ENCODE data around the gene B3GALT4. TPM values are rescaled to one million over a fixed set of nuclear protein-coding genes. Genes with fewer than 3 reads are reported as not detected.

Gene B3GALT4
- total RNA-seq, 1 experiment from 2014 or later: 18.2 TPM

GRCh38 chr6:33250731-33251130 is 26.2 kb upstream of the B3GALT4 start:
- Mint-ChIP-seq H3K9me3 (ENCODE audit: low read depth, unreplicated experiment) (no peaks in the 10 kb centered on the region), H3K27me3 (ENCODE audit: unreplicated experiment) (peaks cover 10% of the 10 kb centered on the region), H3K4me3 (ENCODE audit: low read depth, unreplicated experiment) (peak overlapping the region; percentile 66), H3K4me1 (ENCODE audit: low read depth, unreplicated experiment) (peaks cover 26% of the 10 kb centered on the region), H3K27ac (ENCODE audit: unreplicated experiment) (peak overlapping the region; percentile 51), H3K36me3 (ENCODE audit: insufficient read depth, unreplicated experiment) (peaks cover 44% of the 10 kb centered on the region)
- CTCF ChIA-PET: interaction anchor here (0.7 to 1.3 kb wide), 2 partner anchors 42 to 175 kb away, joined by 3 read pairs; partner anchors contain the start of genes HLA-DPB1 and RING1
- no peak for DNase-seq
- no TSS peak for BruUV-seq (replicated peaks)
- intact Hi-C loops (cut with micrococcal nuclease; ENCODE audit: unreplicated experiment): no loop called here
- TF ChIP-seq CTCF (IDR thresholded peaks at IDR 0.05; ENCODE audit: unreplicated experiment): no peak

GRCh38 chr6:33251395-33252012 is 25.4 kb upstream of the B3GALT4 start:
- BruUV-seq (replicated peaks): no TSS peak
- Mint-ChIP-seq H3K36me3 (ENCODE audit: insufficient read depth, unreplicated experiment) (peaks cover 44% of the 10 kb centered on the region), H3K27me3 (ENCODE audit: unreplicated experiment) (peaks cover 2% of the 10 kb centered on the region), H3K4me3 (ENCODE audit: low read depth, unreplicated experiment) (no peak overlapping the region), H3K9me3 (ENCODE audit: low read depth, unreplicated experiment) (no peaks in the 10 kb centered on the region), H3K4me1 (ENCODE audit: low read depth, unreplicated experiment) (peaks cover 26% of the 10 kb centered on the region), H3K27ac (ENCODE audit: unreplicated experiment) (no peak overlapping the region)
- no peak for TF ChIP-seq CTCF (IDR thresholded peaks at IDR 0.05; ENCODE audit: unreplicated experiment)
- intact Hi-C loops (cut with micrococcal nuclease; ENCODE audit: unreplicated experiment): no loop called here
- DNase-seq: no peak
- CTCF ChIA-PET: interaction anchor here (0.6 to 0.7 kb wide), 2 partner anchors 101 to 176 kb away, joined by 3 to 7 read pairs; partner anchors contain the start of gene HLA-DPB1

- no peaks in the 10 kb centered on the region for H3K9me3 Mint-ChIP-seq (ENCODE audit: low read depth, unreplicated experiment)
- peaks cover 25% of the 10 kb centered on the region for H3K4me1 Mint-ChIP-seq (ENCODE audit: low read depth, unreplicated experiment)
- H3K27ac Mint-ChIP-seq (ENCODE audit: unreplicated experiment): no peak overlapping the region
- CTCF ChIA-PET: interaction anchor here (0.7 kb wide), 1 partner anchor 145 kb away, joined by 4 read pairs; no protein-coding TSS in a partner anchor
- H3K36me3 Mint-ChIP-seq (ENCODE audit: insufficient read depth, unreplicated experiment): peaks cover 51% of the 10 kb centered on the region
- no peak for DNase-seq
- intact Hi-C loops (cut with micrococcal nuclease; ENCODE audit: unreplicated experiment): no loop called here
- TF ChIP-seq CTCF (IDR thresholded peaks at IDR 0.05; ENCODE audit: unreplicated experiment): no peak
- no peak overlapping the region for H3K4me3 Mint-ChIP-seq (ENCODE audit: low read depth, unreplicated experiment)
- H3K27me3 Mint-ChIP-seq (ENCODE audit: unreplicated experiment): no peaks in the 10 kb centered on the region
- BruUV-seq (replicated peaks): no TSS peak
Observed at GRCh38 chr6:33252759-33253158, 24.2 kb upstream of the B3GALT4 start.

GRCh38 chr6:33254591-33254990 is 22.3 kb upstream of the B3GALT4 start:
- Mint-ChIP-seq H3K27ac (ENCODE audit: unreplicated experiment) (no peak overlapping the region), H3K27me3 (ENCODE audit: unreplicated experiment) (no peaks in the 10 kb centered on the region), H3K36me3 (ENCODE audit: insufficient read depth, unreplicated experiment) (peaks cover 48% of the 10 kb centered on the region), H3K4me1 (ENCODE audit: low read depth, unreplicated experiment) (peaks cover 12% of the 10 kb centered on the region), H3K4me3 (ENCODE audit: low read depth, unreplicated experiment) (no peak overlapping the region), H3K9me3 (ENCODE audit: low read depth, unreplicated experiment) (no peaks in the 10 kb centered on the region)
- BruUV-seq (replicated peaks): no TSS peak
- CTCF ChIA-PET: interaction anchor here (0.6 kb wide), 1 partner anchor 23 kb away, joined by 10 read pairs; no protein-coding TSS in a partner anchor
- DNase-seq: no peak
- intact Hi-C loops (cut with micrococcal nuclease; ENCODE audit: unreplicated experiment): no loop called here
- no peak for TF ChIP-seq CTCF (IDR thresholded peaks at IDR 0.05; ENCODE audit: unreplicated experiment)

Data from Calu3 (cell line).